ENCODE results near the gene SRRM5.

GRCh38 chr19:43628646-43629326 lies 16.9 kb downstream of the SRRM5 start:
- TF ChIP-seq, protein P1, sequence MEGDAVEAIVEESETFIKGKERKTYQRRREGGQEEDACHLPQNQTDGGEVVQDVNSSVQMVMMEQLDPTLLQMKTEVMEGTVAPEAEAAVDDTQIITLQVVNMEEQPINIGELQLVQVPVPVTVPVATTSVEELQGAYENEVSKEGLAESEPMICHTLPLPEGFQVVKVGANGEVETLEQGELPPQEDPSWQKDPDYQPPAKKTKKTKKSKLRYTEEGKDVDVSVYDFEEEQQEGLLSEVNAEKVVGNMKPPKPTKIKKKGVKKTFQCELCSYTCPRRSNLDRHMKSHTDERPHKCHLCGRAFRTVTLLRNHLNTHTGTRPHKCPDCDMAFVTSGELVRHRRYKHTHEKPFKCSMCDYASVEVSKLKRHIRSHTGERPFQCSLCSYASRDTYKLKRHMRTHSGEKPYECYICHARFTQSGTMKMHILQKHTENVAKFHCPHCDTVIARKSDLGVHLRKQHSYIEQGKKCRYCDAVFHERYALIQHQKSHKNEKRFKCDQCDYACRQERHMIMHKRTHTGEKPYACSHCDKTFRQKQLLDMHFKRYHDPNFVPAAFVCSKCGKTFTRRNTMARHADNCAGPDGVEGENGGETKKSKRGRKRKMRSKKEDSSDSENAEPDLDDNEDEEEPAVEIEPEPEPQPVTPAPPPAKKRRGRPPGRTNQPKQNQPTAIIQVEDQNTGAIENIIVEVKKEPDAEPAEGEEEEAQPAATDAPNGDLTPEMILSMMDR (IDR thresholded peaks at IDR 0.05) = no peak
- no peak for TF ChIP-seq EP300 (IDR thresholded peaks at IDR 0.05)

All from esophagus muscularis mucosa (tissue), 3 donors.